ENCODE results near the gene GFRA4.

The GFRA4 gene

GRCh38 chr20:3655131-3655405 is 8.1 kb downstream of the GFRA4 start:
- H3K4me1 ChIP-seq (ENCODE audit: control insufficient read depth in 1 of 2, insufficient read depth in 2 of 2, low read length in 2 of 2), result peaks cover 0 to 4% of the 10 kb centered on the region in 2 experiments
- H2AFZ ChIP-seq (ENCODE audit: insufficient read depth, low read length, poor library complexity), result no peak overlapping the region
- no peaks in the 10 kb centered on the region for H3K36me3 ChIP-seq (ENCODE audit: control insufficient read depth in 1 of 2, insufficient read depth in 2 of 2, low read length in 2 of 2)
- H2BK5ac ChIP-seq (ENCODE audit: low read depth, low read length, poor library complexity), result no peak overlapping the region
- no peak overlapping the region for H4K12ac ChIP-seq (ENCODE audit: low read depth, low read length)
- no peaks in the 10 kb centered on the region for H3K79me2 ChIP-seq (ENCODE audit: control insufficient read depth, insufficient read depth, low read length, poor library complexity)
- no peak overlapping the region for H2AK5ac ChIP-seq (ENCODE audit: low read length)
- no peak overlapping the region for H3K23ac ChIP-seq (ENCODE audit: low read length)
- H3K4me2 ChIP-seq (ENCODE audit: low read length), result no peak overlapping the region
- no peak overlapping the region for H2BK120ac ChIP-seq (ENCODE audit: insufficient read depth, low read length, poor library complexity)
- no peak for DNase-seq
- no peaks in the 10 kb centered on the region for H3K27me3 ChIP-seq (ENCODE audit: insufficient read depth, low read length)
- H4K91ac ChIP-seq (ENCODE audit: low read depth, low read length), result no peak overlapping the region
- H4K8ac ChIP-seq (ENCODE audit: low read depth, low read length), result no peak overlapping the region
- no peaks in the 10 kb centered on the region for H3K9me3 ChIP-seq (ENCODE audit: insufficient read depth, low read depth, low read length)
- H3K4ac ChIP-seq (ENCODE audit: low read depth, low read length), result no peak overlapping the region
- H3K9ac ChIP-seq (ENCODE audit: low read length), result no peak overlapping the region
- no peak overlapping the region for H3K27ac ChIP-seq (ENCODE audit: low read depth, low read length)
- no peaks in the 10 kb centered on the region for H3K79me1 ChIP-seq (ENCODE audit: low read length)
- no peak overlapping the region for H3K18ac ChIP-seq (ENCODE audit: low read length)
- no peak overlapping the region for H3K4me3 ChIP-seq (ENCODE audit: low read depth, low read length)
- no CpG with 5 or more reads among the region's 4 CpGs for WGBS (ENCODE audit: extremely low coverage, insufficient coverage, insufficient read length)
- H3K14ac ChIP-seq (ENCODE audit: low read length), result no peak overlapping the region
- H2BK12ac ChIP-seq (ENCODE audit: low read length), result no peak overlapping the region

DNA sequence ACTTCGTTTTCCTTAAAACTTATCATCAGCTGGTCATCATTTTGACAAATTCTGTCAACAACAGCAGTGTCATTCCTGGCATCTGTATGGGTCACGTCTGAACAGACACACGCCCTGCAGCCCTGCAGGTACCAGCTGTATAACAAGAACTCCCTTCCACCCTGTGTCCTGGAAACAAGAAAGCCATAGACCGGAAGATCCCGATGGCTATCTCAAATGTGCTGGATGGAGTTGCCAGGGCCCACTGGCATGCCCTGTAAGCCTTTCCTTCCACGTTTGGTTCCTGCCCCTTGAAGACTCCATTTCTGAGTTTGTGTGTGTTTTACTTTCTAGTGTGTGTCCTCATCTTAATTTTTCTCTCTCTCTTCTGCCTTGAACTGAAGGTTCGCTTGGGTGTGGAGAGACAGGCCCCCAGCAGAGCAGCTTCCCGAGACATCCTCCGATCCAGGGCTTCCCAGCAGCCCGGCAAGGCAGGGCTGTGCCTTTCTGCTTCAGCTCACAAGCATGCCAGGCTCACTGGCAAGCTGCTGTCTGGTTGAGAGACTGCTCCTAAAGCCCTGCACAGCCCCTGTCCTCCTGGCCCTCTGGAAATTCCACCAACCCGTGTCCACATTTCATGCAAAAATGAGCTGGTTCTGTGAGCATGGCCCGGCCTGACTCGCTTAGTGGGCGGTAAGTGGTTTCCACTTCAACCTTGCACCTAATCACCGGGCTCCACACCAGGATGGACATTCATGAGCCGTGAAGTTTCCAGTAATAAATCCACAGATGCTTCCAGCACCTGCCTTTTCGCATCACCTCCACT is 8.7 kb downstream of the GFRA4 start:
- peak; percentile 50 to 75 for DNase-seq
- Histone ChIP-seq H3K18ac (ENCODE audit: low read length) (no peak overlapping the region), H3K9ac (ENCODE audit: low read length) (no peak overlapping the region), H3K23ac (ENCODE audit: low read length) (no peak overlapping the region), H3K27ac (ENCODE audit: low read depth, low read length) (no peak overlapping the region), H4K91ac (ENCODE audit: low read depth, low read length) (no peak overlapping the region), H3K79me1 (ENCODE audit: low read length) (no peaks in the 10 kb centered on the region), H2AFZ (ENCODE audit: insufficient read depth, low read length, poor library complexity) (no peak overlapping the region), H3K4ac (ENCODE audit: low read depth, low read length) (no peak overlapping the region), H4K12ac (ENCODE audit: low read depth, low read length) (no peak overlapping the region), H3K9me3 (ENCODE audit: insufficient read depth, low read depth, low read length) (no peaks in the 10 kb centered on the region), H4K8ac (ENCODE audit: low read depth, low read length) (no peak overlapping the region), H3K4me2 (ENCODE audit: low read length) (no peak overlapping the region), H2BK12ac (ENCODE audit: low read length) (no peak overlapping the region), H3K36me3 (ENCODE audit: control insufficient read depth in 1 of 2, insufficient read depth in 2 of 2, low read length in 2 of 2) (no peaks in the 10 kb centered on the region), H2BK5ac (ENCODE audit: low read depth, low read length, poor library complexity) (no peak overlapping the region), H2AK5ac (ENCODE audit: low read length) (no peak overlapping the region), H3K79me2 (ENCODE audit: control insufficient read depth, insufficient read depth, low read length, poor library complexity) (no peaks in the 10 kb centered on the region), H2BK120ac (ENCODE audit: insufficient read depth, low read length, poor library complexity) (no peak overlapping the region), H3K4me3 (ENCODE audit: low read depth, low read length) (no peak overlapping the region), H3K14ac (ENCODE audit: low read length) (no peak overlapping the region), H3K27me3 (ENCODE audit: insufficient read depth, low read length) (no peaks in the 10 kb centered on the region), H3K4me1 (ENCODE audit: control insufficient read depth in 1 of 2, insufficient read depth in 2 of 2, low read length in 2 of 2) (peaks cover 0 to 4% of the 10 kb centered on the region in 2 experiments)
- no CpG with 5 or more reads among the region's 17 CpGs for WGBS (ENCODE audit: extremely low coverage, insufficient coverage, insufficient read length)

- H3K23ac ChIP-seq (ENCODE audit: low read length), result no peak overlapping the region
- no peaks in the 10 kb centered on the region for H3K27me3 ChIP-seq (ENCODE audit: insufficient read depth, low read length)
- WGBS (ENCODE audit: extremely low coverage, insufficient coverage, insufficient read length), result no CpG with 5 or more reads among the region's 2 CpGs
- no peak overlapping the region for H2AK5ac ChIP-seq (ENCODE audit: low read length)
- H3K27ac ChIP-seq (ENCODE audit: low read depth, low read length), result no peak overlapping the region
- no peak overlapping the region for H3K9ac ChIP-seq (ENCODE audit: low read length)
- peaks cover 0 to 4% of the 10 kb centered on the region in 2 experiments for H3K4me1 ChIP-seq (ENCODE audit: control insufficient read depth in 1 of 2, insufficient read depth in 2 of 2, low read length in 2 of 2)
- H2BK5ac ChIP-seq (ENCODE audit: low read depth, low read length, poor library complexity), result no peak overlapping the region
- no peak overlapping the region for H2BK12ac ChIP-seq (ENCODE audit: low read length)
- no peak overlapping the region for H3K18ac ChIP-seq (ENCODE audit: low read length)
- H3K79me2 ChIP-seq (ENCODE audit: control insufficient read depth, insufficient read depth, low read length, poor library complexity), result no peaks in the 10 kb centered on the region
- no peak overlapping the region for H4K8ac ChIP-seq (ENCODE audit: low read depth, low read length)
- H4K91ac ChIP-seq (ENCODE audit: low read depth, low read length), result no peak overlapping the region
- no peak overlapping the region for H3K4ac ChIP-seq (ENCODE audit: low read depth, low read length)
- no peak overlapping the region for H4K12ac ChIP-seq (ENCODE audit: low read depth, low read length)
- H3K14ac ChIP-seq (ENCODE audit: low read length), result no peak overlapping the region
- no peaks in the 10 kb centered on the region for H3K79me1 ChIP-seq (ENCODE audit: low read length)
- no peak overlapping the region for H3K4me2 ChIP-seq (ENCODE audit: low read length)
- H3K4me3 ChIP-seq (ENCODE audit: low read depth, low read length), result no peak overlapping the region
- no peak overlapping the region for H2BK120ac ChIP-seq (ENCODE audit: insufficient read depth, low read length, poor library complexity)
- H3K9me3 ChIP-seq (ENCODE audit: insufficient read depth, low read depth, low read length), result no peaks in the 10 kb centered on the region
- H2AFZ ChIP-seq (ENCODE audit: insufficient read depth, low read length, poor library complexity), result no peak overlapping the region
- no peaks in the 10 kb centered on the region for H3K36me3 ChIP-seq (ENCODE audit: control insufficient read depth in 1 of 2, insufficient read depth in 2 of 2, low read length in 2 of 2)
- DNase-seq, result no peak
These were observed 9.3 kb downstream of the GFRA4 start for GRCh38 chr20:3653921-3654320.

- H3K36me3 ChIP-seq (ENCODE audit: control insufficient read depth in 1 of 2, insufficient read depth in 2 of 2, low read length in 2 of 2), result no peaks in the 10 kb centered on the region
- no peak overlapping the region for H2BK120ac ChIP-seq (ENCODE audit: insufficient read depth, low read length, poor library complexity)
- H4K8ac ChIP-seq (ENCODE audit: low read depth, low read length), result no peak overlapping the region
- H3K4me3 ChIP-seq (ENCODE audit: low read depth, low read length), result no peak overlapping the region
- H3K18ac ChIP-seq (ENCODE audit: low read length), result no peak overlapping the region
- no peak overlapping the region for H2AK5ac ChIP-seq (ENCODE audit: low read length)
- no peak overlapping the region for H2BK12ac ChIP-seq (ENCODE audit: low read length)
- H2AFZ ChIP-seq (ENCODE audit: insufficient read depth, low read length, poor library complexity), result no peak overlapping the region
- no peaks in the 10 kb centered on the region for H3K79me1 ChIP-seq (ENCODE audit: low read length)
- H3K23ac ChIP-seq (ENCODE audit: low read length), result no peak overlapping the region
- H3K27me3 ChIP-seq (ENCODE audit: insufficient read depth, low read length), result no peaks in the 10 kb centered on the region
- peaks cover 0 to 4% of the 10 kb centered on the region in 2 experiments for H3K4me1 ChIP-seq (ENCODE audit: control insufficient read depth in 1 of 2, insufficient read depth in 2 of 2, low read length in 2 of 2)
- H4K12ac ChIP-seq (ENCODE audit: low read depth, low read length), result no peak overlapping the region
- H3K9me3 ChIP-seq (ENCODE audit: insufficient read depth, low read depth, low read length), result no peaks in the 10 kb centered on the region
- no peak overlapping the region for H3K4ac ChIP-seq (ENCODE audit: low read depth, low read length)
- H3K9ac ChIP-seq (ENCODE audit: low read length), result no peak overlapping the region
- no peak for DNase-seq
- H3K79me2 ChIP-seq (ENCODE audit: control insufficient read depth, insufficient read depth, low read length, poor library complexity), result no peaks in the 10 kb centered on the region
- no peak overlapping the region for H4K91ac ChIP-seq (ENCODE audit: low read depth, low read length)
- no peak overlapping the region for H3K4me2 ChIP-seq (ENCODE audit: low read length)
- H2BK5ac ChIP-seq (ENCODE audit: low read depth, low read length, poor library complexity), result no peak overlapping the region
- H3K27ac ChIP-seq (ENCODE audit: low read depth, low read length), result no peak overlapping the region
- no peak overlapping the region for H3K14ac ChIP-seq (ENCODE audit: low read length)
- no CpG with 5 or more reads among the region's 10 CpGs for WGBS (ENCODE audit: extremely low coverage, insufficient coverage, insufficient read length)
These were observed 10.3 kb downstream of the GFRA4 start for GRCh38 chr20:3652676-3653596.
